Measurements from ENCODE around the gene SLC24A3.

Gene SLC24A3

GRCh38 chr20:19557291-19557690 is 344.8 kb downstream of the SLC24A3 start:
- no peak for DNase-seq

- no peak for DNase-seq
Measured at GRCh38 chr20:19560881-19561480, 348.5 kb downstream of the SLC24A3 start.

- DNase-seq, result no peak
Measured at GRCh38 chr20:19562426-19562825, 350.0 kb downstream of the SLC24A3 start.

DNA sequence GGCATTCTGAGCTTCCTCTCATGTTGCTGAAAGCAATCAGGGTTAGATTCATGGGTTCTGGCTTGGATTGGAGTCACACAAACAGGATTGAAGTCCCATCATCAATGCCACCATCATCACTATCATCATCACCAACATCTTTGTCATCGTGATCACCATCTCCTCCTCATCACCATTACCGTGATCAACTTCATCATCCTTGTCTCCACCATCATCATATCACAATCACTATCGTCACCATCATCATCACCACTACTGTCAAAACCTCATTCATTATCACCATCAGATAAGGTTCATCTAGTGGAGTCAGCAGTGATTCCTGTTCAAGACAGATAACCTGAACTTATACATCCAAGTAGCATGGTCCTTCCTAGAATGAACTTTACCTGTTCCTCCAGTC is 351.8 kb downstream of the SLC24A3 start:
- no peak for DNase-seq

DNA sequence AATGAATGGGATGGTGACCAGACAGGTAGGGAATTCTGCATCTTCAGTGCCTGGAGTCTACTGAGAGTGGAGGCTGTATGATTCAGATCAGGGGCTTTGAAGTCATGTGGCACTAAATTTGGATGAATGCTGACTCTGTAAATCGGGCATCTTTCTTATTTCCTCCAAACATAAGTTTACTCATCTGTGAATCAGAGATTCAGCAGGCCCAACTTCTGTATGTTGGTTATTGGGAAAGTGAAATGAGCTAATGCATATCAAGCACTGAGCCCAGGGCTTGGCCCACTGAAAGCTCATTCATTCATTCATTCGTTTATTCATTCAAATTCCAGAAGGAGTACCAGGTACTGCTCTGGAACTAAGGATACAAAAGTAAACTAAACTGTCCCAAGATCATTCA is 353.3 kb downstream of the SLC24A3 start:
- DNase-seq, result no peak

- DNase-seq, result no peak
Measured at GRCh38 chr20:19566226-19566945, 353.9 kb downstream of the SLC24A3 start.

- DNase-seq, result no peak
Measured at GRCh38 chr20:19568128-19568527, 355.7 kb downstream of the SLC24A3 start.

DNA sequence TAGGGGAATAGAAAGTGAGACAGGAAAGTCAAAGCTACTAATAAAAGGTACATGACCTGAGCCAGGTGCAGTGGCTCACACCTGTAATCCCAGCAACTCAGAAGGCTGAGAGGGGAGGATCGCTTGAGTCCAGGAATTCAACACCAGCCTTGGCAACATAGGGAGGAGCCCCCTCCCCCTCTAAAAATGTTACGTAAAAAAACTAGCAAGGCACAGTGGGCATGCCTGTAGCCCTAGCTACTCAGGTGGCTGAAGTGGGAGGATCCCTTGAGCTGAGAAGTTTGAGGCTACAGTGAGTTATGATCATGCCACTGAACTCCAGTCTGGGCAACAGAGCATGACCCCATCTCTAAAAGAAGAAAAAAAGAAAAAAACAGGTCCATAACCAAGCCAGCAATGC is 359.6 kb downstream of the SLC24A3 start:
- no peak for DNase-seq

DNA sequence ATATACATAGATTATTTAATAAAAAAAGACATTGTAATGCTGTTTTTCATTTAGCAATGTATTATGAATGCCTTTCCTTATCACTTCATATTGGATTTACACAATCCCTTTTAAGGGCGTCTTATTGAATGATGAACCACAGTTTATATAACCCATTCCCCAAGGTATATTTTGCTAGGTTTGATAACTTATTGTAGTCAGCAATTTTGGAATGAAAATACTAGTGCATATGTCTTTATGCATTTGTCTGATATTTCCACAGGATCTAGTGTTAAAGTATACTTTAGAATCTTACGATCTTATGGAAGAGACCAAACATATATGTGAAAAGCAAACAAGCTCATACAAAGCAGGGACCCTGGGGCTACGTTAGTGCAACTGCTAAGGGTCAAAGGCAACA is 365.2 kb downstream of the SLC24A3 start:
- no peak for DNase-seq

- no peak for DNase-seq
Measured at GRCh38 chr20:19582782-19583181, 370.3 kb downstream of the SLC24A3 start.

DNA sequence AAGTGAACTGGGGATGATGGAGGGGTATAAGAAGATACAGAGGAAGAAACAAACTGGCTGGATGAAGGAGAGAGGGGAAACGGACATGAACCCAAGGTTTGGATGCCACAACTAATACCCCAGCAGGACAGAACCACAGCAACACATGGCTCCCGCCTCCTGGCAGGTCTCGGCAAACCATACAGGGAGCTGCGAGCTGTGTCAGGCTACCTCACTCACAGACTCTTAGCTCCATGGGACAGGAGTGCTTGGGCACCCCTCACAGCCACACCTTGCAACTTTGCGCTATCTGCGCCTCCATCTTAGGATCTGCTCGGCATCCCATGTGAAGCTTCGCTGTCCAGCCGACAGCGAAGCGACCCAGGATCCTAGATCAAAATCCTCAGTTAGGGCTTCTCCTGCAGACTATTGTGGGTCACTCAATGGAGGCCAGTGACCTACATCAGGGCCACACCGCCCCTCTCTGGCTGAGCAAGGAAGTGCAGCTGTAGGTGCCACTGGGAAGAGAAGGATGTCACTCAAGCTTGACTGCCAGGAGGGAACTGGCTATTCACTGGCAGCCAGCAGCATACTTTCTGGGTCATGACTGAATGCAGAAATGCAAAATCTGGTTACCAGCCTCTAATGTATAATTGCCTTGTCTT is 371.2 kb downstream of the SLC24A3 start:
- peak; percentile 74 for DNase-seq

DNA sequence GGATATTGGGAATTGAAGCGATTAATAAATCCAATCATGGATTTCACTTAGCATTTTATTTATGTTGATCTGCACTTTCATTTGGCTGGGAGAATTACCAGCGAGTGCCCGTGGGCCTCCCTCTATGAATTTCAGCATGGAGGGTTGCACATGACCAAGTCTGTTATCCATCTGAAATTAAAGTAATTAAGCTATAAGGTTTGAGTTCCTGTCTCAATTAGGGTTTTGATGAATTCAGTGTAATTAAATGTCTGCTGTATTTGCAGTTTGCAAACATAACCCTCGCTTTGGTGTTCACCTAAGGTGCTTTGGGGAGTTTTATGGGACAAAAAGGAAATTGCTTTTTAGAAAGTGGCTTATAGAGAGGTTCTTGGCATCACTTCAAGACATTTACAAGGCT is 375.8 kb downstream of the SLC24A3 start:
- DNase-seq, result no peak

GRCh38 chr20:19588732-19589131 is 376.3 kb downstream of the SLC24A3 start:
- DNase-seq, result no peak

GRCh38 chr20:19589787-19590362 is 377.4 kb downstream of the SLC24A3 start:
- no peak for DNase-seq

DNA sequence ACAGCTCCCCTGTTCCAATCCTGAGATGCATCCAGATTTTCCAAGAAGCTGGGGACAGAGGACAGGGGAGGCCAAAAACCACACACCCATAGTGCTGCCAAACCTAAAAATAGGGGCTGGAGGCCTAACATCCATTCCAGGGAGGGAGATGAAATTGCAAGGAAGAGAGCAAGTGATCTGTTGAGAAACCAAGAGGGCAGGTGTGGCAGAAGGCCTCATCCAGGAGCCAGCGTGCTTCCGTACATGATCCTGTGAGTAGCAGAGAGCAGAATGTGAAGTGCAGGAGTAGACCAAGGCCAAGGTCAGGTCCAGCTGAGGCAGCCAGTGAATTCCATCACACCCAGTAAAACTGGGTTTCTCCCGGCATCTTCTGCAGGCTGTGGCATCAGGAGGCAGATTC is 377.9 kb downstream of the SLC24A3 start:
- no peak for DNase-seq

DNA sequence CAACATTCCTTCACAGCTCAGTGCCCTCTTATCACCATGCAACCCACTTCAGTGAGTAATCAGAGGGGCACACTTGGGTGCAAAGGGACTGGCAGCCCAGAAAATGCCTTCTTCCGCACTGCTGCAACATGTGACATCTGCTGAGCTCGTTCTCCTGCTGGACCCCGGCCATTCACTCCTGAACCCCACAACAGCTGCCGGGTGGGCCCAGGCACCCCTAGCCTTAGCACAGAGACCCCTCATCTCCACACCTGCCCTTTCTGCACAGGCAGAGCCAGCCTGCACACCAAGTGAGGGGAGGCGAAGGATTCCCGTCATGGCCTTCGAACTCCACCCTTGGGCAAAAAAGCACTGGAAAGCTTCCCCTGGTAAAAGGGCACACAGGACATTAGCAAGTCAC is 381.3 kb downstream of the SLC24A3 start:
- no peak for DNase-seq

GRCh38 chr20:19594896-19595295 is 382.5 kb downstream of the SLC24A3 start:
- no peak for DNase-seq

DNA sequence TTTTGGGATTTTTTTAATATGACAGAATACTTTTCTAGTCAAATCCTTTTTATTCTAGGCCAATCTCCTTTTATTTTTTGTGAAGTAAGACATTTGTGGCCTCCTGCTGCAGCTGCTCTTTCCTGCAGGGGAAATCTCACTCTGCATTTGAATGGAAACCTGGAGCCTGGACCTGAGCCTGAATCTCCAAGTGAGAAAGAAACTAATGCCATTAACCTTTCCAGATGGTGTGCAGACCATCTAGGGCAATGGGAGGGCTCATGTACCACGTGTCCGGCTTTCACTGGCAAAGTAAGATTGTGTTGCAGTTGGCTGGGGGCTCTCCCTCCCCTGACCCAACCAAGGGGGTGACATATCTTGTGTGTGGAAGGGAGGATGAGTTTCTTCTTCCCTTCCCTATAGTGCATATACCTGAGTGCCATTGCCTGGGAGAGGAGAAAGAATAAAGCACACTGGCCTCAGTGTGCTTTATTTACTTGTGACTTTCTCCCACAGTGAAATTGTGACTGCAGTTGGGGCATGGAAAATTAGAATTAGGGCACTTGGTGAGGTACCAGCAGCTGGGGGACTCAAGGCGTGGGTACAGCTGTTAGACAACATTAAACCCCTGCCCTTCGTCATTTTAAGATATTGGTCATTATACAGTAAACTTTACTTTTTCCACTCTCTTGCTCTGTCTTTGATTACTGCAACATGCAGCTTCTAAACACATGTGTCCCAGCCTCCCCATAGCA is 385.8 kb downstream of the SLC24A3 start:
- DNase-seq, result no peak

DNA sequence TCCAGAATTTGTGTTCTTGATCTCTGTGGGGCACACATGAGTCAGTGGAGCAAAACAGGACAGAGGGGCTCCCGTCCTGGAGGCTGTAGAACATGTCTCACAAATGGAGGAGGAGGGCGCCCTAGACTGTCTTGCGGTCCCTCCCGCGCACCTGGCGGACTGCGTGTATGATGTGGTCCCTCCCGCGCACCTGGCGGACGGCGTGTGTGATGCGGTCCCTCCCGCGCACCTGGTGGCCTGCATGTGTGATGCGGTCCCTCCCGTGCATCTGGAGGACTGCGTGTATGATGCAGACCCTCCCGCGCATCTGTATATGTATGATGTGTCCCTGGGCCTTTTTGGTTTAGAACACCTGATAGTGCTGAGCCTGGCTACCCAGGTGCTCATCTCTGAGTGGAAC is 386.8 kb downstream of the SLC24A3 start:
- DNase-seq, result no peak

DNA sequence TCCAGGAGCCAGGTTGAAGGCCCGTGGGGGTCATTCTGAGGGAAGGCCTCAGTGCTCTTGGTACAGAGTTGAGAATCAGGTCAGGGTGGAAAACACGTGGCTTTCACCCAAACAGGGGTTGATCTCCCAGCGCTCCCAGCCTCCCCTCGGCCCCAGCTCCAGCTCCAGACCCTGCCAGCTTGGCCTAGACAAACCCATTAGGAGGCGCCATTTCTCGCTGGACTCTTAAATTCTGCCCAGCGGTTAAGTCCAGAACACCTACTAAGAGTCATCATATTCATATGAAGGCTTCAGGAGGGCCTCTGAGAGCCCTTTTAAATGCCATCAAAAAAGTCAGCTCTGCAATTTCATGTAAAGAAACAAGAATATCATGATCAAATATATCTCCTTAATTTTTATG is 387.6 kb downstream of the SLC24A3 start:
- DNase-seq, result no peak

GRCh38 chr20:19601126-19601810 is 388.8 kb downstream of the SLC24A3 start:
- DNase-seq, result no peak

- DNase-seq, result no peak
Measured at GRCh38 chr20:19602675-19603375, 390.4 kb downstream of the SLC24A3 start.
